Prostate gland (tissue), 2 donors: ENCODE results near the gene RNF186.

ENCODE experiments used
- CTCF ChIP-seq, 4 experiments: fragments of 200-600 bp in 2 of 4; fragments of 450-650 bp in 2 of 4; sonication (generic) in 2 of 4; IDR thresholded peaks; 1 replicate in 3 of 4; 2 replicates in 1 of 4; pipeline ENCODE4 v1.5.1; 2016 to 2019; ENCODE audit warnings: antibody characterized with exemption in 4 of 4, mild to moderate bottlenecking in 2 of 4, moderate library complexity in 2 of 4
- POLR2A ChIP-seq: fragments of 450-650 bp; IDR thresholded peaks from one replicate; pipeline ENCODE4 v1.6.1; 2016; ENCODE audit warnings: antibody characterized with exemption, mild to moderate bottlenecking
- POLR2AphosphoS5 ChIP-seq: sonication (generic); formaldehyde crosslinking; IDR thresholded peaks from one replicate; pipeline ENCODE4 v1.6.1; 2017; ENCODE audit warnings: antibody characterized with exemption

GRCh38 chr1:19860418-19860817, 45.3 kb upstream of the RNF186 start:
- no peak for TF ChIP-seq POLR2A
- TF ChIP-seq CTCF (IDR thresholded peaks at IDR 0.05) = no peak
- TF ChIP-seq POLR2AphosphoS5 = no peak
